Omental fat pad (tissue), 4 donors: Measurements from ENCODE around the gene TMEM126B. TPM values are rescaled to one million over a fixed set of nuclear protein-coding genes. Genes with fewer than 3 reads are reported as not detected.
"Not testable (repeated sequence)": the region's sequence is repeated elsewhere in the genome, so short reads cannot be mapped to it uniquely, and the experiment has no call there.

ENCODE experiments used
- ATAC-seq: fragments of 150-250 bp; one replicate; pipeline ENCODE4 v1.9.1; 2016; ENCODE audit warnings: mild to moderate bottlenecking, moderate library complexity; ENCODE audit not compliant: low FRiP score
- DNase-seq: peaks from one replicate; pipeline ENCODE4 v3.0.0-alpha.2; 2019; ENCODE audit warnings: low spot score
- total RNA-seq, 4 donors: library from RNA; depleted of rRNA; stranded (reverse); fragments of >200 nt; gene quantifications; one replicate each; pipeline ENCODE4 v1.1.0, GENCODE V29; 2016
- TF ChIP-seq, protein P1 (sequence below), 3 donors: fragments of 450-650 bp; IDR thresholded peaks; one replicate each; pipeline ENCODE4 v1.5.1; 2016 to 2017; ENCODE audit warnings: antibody characterized with exemption in 3 of 3, mild to moderate bottlenecking in 3 of 3, moderate library complexity in 2 of 3

Gene TMEM126B
- total RNA-seq, 4 donors from 2014 or later: 37.3 to 70.1 (median 54.7) TPM

DNA sequence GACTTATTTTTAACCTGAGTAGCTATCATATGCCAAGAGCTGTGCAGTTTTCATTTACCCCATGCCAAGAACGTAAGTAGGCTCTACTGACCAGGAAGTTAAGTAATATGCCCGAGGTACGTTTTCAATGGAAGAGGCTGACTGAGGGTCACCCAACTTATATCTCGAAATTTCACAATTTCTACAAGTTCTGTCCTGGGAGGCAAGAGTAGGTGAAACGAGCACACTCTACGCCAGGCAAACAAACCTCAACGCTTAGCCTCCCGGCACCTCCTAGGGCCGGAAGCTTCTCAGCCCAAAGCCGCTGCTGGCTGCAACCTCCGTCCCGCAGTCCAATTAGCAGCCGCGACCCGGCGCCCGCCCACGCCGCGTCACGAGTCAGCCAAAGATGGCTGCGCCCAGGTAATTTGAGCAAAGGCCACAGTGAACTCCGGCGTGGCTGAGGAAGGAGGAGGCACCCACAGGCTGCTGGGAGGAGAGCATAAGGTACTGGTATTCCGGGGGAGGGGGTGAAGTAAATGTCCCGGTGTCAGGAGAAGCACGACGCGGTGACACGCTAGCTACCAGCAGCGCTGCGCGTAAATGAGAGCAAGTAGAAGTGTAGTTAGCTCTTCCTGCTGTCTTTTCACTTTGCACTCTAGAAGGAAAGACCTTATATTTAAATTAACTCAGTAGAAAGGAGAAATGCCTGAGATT, 19.4 kb downstream of the TMEM126B start, which contains the start of gene TMEM126A:
TMEM126A (plus strand) TSS at position 364 of the 696 bp plus-strand sequence. CDS start 2,289 bp downstream, outside the sequence.
- TF ChIP-seq, protein P1, sequence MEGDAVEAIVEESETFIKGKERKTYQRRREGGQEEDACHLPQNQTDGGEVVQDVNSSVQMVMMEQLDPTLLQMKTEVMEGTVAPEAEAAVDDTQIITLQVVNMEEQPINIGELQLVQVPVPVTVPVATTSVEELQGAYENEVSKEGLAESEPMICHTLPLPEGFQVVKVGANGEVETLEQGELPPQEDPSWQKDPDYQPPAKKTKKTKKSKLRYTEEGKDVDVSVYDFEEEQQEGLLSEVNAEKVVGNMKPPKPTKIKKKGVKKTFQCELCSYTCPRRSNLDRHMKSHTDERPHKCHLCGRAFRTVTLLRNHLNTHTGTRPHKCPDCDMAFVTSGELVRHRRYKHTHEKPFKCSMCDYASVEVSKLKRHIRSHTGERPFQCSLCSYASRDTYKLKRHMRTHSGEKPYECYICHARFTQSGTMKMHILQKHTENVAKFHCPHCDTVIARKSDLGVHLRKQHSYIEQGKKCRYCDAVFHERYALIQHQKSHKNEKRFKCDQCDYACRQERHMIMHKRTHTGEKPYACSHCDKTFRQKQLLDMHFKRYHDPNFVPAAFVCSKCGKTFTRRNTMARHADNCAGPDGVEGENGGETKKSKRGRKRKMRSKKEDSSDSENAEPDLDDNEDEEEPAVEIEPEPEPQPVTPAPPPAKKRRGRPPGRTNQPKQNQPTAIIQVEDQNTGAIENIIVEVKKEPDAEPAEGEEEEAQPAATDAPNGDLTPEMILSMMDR (IDR thresholded peaks at IDR 0.05): no peak
- peak; percentile 76 for DNase-seq
- peak; percentile 96 for ATAC-seq

DNA sequence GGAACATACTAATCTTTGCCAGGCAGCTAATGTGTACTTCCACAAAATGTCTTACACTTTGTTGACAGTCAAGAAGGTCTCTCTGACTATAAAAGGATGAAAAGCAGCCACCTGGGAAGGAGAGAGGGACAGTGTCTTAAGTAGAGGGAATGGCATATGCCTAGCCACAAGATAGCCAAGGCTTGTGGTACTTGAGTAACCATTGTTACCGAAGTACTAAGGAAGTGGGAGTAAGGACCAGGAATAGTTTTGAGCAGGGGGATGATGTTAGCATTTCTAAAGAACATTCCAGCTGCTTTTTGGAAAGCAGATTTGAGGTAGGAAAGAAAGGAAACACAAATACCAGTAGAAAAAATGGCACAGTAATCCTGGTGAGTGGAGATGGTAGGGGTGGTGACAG, 22.7 kb downstream of the TMEM126B start:
- ATAC-seq (no peak), DNase-seq (no peak)
- TF ChIP-seq, protein P1 (IDR thresholded peaks at IDR 0.05): no peak

DNA sequence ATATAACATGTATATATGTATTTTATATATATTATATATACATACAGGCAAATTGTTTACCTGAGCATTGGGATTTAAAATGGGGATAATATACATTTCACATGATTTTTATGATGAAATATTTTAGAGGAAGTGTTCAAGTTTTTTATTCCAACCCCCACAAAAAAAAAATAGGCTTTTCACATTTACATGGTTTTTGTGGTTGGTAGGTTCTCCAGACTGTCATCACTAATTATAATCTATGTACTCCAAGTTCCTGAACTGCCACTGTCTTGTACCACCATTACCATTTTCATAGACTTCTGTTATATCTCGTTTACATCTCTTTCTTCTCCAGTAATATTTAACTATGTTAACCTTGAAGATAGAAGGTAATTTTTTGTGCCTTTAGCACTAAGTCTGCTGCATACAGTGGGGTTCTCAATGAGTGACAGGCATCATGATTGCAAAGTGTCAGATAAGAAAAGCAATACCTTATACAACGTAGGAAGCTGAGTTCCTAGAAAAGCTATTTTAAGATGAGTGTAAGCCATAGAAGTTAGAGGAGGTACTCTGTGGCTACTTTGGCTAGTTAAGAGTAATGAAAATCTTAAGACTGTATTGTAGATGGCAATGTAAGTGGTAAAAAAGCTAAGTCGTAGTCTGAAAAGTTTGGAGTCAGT, 24.5 kb downstream of the TMEM126B start:
- TF ChIP-seq, protein P1 (IDR thresholded peaks at IDR 0.05): no peak
- ATAC-seq: no peak
- no peak for DNase-seq

DNA sequence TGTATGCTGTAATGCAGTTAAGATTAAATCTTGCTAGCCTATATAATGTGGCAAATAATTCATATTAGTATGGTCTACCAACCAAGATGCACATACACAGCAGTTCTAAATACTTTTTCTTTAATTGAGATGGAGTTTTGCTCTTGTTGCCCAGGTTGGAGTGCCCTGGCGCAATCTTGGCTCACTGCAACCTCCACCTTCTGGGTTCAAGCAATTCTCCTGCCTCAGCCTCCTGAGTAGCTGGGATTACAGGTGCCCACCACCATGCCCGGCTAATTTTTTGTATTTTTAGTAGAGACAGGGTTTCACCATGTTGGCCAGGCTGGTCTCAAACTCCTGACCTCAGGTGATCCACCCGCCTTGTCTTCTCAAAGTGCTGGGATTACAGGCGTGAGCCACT, 25.9 kb downstream of the TMEM126B start:
- DNase-seq, ATAC-seq: not testable (repeated sequence)

DNA sequence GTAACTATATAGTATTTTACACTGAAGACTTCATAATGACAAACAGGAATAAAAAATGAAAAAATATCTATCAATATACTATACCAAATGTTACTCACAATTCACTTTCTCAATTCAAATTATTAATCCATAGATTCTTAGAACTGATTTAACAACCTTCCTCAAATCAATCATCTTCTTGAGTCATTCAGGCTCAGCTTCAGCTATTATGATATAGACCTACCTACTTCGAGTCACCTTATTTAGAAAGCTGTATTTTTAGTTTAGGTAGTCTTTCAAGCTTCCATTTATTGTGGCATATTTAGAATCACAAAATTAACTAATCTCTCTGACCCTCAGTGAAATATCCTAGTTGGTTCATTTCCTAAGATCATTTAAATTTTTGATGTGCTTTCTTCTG, 28.4 kb downstream of the TMEM126B start:
- DNase-seq (no peak), ATAC-seq (no peak)
- TF ChIP-seq, protein P1 (IDR thresholded peaks at IDR 0.05): no peak

DNA sequence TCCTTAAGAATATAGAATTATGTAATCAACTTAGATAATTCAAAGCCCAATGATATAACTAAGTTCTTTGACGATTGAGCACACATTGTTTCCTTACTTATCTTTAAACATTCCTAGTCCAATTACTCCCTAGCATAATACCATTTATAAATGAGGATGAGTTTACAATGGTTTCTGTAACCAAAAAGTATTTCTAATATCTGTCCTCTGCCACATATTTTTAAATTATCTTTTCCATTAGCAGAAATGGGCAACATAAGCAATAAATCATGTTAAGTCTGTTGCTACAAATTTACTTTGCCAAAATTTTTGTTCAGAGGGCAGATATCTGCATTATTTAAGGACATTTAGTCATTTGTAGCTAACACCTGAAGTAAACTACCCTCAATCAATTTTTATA, 29.8 kb downstream of the TMEM126B start:
- no peak for DNase-seq
- TF ChIP-seq, protein P1 (IDR thresholded peaks at IDR 0.05): no peak
- ATAC-seq: no peak

DNA sequence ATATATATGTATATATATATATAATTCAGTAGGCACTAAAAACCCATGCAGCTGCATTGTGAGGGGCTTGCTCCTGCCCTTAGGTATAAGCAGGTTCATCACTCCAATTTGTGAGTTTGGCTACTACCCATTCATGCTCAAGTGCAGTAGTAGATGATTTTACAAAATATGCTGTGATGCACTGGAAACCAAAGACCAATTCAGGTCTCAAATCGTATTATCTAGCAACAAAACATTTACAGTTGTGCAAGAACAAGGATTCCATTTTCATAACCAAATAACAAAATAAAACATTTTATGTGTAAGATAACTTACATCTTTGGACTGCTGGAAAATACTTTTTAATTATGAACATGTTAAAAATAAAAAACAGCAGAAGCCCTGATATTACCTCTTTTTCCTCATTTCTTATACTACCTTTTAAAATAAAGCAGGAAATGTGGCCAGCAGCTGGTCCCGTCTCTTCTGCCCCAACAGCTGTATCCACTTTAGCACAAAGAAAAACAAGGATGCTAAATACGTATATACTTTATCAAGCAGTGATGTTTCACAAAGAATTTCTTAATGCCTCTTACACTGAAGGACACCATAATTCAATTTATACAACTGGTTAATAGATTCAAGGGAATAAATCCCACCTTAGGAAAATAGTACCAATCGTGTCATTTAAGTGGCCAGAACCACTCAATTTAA, 33.7 kb downstream of the TMEM126B start:
- DNase-seq (no peak), ATAC-seq (no peak)
- TF ChIP-seq, protein P1 (IDR thresholded peaks at IDR 0.05): no peak
